NT2/D1 (cell line): ENCODE results near the gene IP6K1.

Experiments
- YY1 ChIP-seq: IDR thresholded peaks from 2 replicates; pipeline ENCODE4 v1.6.1; 2011; ENCODE audit not compliant: insufficient read length, insufficient read depth
- ZNF274 ChIP-seq: IDR thresholded peaks from 2 replicates; pipeline ENCODE4 v1.6.1; 2011; ENCODE audit warnings: mild to moderate bottlenecking, low read depth, low read length

DNA sequence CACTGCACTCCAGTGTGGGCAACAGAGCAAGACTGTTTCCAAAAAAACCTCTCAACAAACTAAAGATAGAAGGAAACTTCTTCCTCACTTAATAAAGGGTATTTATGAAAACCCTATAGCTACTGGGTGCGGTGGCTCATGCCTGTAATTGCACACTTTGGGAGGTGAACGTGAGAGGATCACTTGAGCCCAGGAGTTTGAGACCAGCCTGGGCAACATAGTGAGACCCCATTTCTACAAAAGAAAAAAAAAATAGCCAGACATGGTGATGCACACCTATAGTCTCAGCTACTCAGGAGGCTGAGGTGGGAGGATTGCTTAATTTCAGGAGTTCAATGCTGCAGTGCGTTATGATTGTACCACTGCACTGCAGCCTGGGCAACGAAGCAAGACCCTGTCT is 22.4 kb downstream of the IP6K1 start:
- TF ChIP-seq YY1 (no peak), ZNF274 (no peak)
